GM18520 (cell line): ENCODE measurements around the gene KNDC1.

ENCODE experiments used
- ATAC-seq: cut with Tn5 transposase; IDR thresholded peaks from one replicate; pipeline ENCODE4 v1.9.1; 2021; ENCODE audit not compliant: unreplicated experiment

KNDC1 gene

DNA sequence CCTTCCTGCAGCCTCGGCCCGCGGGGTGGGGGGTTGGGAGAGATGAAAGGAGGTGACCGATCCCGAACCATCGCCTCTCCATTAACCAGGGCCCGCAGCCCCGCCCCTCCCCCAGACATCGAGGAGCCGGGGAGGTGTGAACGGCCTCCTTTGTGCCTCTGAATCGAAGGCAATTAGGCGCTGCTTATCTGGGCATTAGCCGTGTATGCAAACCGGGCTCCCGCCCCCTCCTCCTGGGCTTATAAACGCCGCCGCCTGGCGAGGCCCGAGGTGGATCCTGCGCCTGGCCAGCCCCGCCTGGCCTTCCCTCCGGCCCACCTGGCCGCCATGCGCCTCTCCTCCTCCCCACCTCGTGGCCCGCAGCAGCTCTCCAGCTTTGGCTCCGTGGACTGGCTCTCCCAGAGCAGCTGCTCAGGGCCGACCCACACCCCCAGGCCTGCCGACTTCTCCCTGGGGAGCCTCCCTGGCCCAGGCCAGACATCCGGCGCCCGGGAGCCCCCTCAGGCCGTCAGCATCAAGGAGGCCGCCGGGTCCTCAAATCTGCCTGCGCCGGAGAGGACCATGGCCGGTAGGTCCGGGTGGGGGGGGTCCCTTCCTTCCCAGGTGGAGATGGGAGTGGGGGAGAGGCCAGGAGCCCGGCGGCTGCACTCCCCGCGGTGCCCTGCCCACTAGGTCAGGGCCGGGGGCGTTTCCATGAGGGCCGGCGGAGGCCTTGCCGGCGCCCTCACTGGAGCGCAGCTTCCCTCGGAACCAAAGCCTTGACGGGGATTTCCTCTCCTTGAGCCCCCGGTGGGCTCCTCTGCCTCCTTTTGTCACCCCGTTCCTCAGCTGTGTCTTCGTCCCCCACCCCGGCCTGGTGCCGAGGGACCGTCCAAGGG is 77.8 kb downstream of the KNDC1 start, which contains the start of gene VENTX:
VENTX (plus strand) TSS at position 268 of the 878 bp plus-strand sequence; CDS start at position 328, 60 bp downstream.
- ATAC-seq: no peak

DNA sequence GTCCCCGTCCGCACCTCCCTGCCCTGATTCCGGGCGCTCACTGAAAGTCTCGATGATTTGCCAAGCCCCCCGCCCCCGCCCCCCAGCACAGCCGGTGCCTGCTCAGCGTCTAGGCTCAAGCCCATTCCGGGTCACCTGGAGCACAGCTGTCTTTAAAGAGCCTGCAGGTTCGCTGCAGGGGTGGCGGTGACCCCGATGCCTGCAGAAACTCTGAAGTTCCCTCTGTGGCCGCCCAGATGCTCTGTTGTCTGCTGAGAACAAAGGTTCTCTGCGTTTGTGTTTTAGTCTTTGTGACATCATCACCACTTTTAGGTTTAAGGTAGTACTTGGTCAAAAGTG is 78.4 kb downstream of the KNDC1 start:
- no peak for ATAC-seq

DNA sequence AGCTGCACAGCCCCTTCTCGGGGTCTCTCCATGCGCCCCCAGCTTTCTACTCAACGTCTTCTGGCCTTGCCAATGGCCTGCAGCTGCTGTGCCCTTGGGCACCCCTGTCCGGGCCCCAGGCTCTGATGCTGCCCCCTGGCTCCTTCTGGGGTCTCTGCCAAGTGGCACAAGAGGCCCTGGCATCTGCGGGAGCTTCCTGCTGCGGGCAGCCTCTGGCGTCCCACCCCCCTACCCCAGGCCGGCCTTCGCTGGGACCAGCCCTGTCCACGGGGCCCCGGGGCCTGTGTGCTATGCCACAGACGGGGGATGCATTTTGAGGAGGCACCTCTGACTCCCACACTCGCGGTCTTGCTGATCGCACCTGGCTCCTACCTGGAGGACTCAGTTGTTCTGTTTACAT is 80.0 kb downstream of the KNDC1 start:
- ATAC-seq: no peak

DNA sequence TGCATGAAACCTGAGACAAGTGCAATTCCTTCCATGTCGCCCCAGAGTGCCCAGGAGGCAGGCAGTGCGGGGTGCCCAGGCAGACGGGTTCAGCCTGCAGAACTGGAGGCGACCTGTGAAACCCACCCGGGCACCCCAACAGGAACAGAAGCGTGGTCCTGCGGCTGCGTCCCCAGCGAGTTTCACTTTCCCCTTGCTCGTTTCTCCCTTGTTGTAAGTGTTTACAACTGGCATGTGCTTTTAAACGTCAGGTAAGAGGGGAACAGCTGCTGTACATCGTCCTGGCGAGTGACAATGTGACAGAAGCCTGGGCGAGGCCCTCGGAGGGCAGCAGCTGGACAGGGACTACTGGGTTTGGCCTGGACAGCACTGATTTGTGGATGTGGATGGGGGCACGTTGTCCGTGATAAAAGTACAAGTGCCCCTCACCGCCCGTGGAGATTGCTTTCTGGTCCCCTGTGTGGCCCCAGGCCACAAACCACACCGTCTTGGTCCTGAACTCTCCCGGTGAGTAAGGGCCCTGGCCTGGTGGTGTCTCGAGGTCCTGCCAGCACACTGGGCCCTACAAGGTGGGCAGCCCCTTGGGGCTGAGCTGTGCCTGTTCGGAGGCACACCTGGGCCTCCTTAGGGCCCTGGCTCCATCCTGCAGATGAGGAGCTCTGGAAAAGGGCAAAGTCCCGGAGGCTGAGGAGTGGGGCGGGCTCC is 81.6 kb downstream of the KNDC1 start:
- no peak for ATAC-seq

DNA sequence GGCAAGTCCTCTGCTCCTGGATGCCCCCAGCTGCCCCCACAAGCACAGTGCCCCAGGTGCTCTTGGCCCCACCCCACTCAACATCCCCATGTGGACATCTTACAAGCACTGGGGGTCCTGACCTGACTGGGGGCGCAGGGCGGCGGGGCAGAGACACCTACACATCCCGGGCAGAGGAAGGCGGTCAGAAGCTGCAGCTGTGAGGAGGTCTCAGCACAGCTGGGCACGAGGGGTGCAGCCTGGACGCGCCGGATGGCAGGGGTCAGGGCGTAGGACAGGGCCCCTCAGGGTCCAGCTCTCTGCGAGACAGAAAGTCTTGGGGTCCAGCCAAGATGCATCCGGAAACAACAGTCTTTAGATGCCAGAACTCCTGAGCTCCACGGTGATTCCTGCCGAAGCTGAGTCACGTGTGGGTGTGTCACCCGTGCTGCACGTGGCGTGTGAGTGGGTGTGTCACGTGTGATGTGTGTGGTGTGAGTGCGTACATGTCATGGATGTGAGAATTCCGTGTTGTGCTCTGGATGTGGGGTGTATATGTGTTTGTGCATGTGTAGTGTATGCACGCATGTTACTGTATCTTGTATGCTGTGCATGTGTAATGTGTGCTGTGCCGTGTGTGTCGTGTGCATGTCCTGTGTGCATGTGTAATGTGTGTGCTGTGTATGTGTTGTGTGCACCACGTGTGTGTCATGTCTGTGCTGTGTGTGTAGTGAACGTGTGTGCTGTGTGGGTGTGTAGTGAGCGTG is 82.8 kb downstream of the KNDC1 start:
- no peak for ATAC-seq

DNA sequence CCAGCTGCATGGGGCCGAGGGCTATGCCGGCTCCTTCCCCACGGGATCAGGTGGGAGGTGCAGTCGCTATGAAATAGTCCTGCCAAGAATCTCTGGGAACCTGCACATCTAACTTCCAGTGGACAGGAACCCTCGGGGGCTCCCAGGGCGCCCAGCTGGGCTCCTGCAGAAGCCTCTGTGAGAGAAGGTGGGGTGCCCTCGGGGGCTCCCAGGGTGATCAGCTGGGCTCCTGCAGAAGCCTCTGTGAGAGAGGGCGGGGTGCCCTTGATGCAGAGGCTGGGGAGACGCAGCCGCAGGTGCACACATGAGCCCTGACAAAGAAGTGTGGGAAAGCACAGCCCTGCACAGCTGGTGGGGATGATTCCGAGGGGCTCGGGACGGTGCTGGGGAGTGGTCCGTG is 83.6 kb downstream of the KNDC1 start:
- ATAC-seq: no peak

DNA sequence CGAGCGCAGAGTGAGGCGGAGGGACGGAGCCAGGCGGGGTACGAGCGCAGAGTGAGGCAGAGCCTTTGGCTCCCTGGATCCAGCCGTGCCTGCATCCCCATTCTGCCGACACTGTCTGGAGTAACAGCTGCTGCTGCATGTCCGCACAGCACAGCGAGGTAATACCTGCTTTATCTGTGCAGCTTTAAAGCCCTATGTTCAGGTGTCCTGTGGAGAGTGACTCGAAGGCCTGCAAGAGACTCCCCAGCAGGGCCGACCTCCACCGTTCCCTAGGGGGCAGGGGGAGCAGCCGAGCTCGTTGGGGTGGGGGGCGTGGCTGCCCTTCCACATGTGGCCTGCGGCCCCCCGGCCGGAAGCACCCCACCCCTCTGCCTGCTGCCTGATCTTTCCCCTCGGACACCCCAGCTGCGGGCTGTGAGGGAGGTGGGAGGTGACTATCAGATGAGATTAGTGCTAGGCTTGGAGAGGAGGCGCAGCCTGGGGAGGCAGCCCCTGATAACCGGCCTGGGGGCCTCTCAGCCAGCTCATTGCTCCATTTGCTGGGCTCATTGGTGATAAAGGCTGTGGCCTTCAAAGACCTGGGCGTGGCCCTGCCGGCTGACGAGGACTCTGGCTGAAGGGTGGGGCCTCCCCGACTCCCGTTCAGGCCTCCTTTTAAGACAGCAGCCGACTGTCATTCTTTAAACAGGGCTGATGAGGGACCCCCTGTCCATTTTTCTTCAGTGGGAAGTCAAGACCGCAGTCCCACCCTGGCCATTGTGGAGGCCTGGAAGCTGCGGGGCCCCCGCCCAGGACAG is 85.6 kb downstream of the KNDC1 start:
- no peak for ATAC-seq

DNA sequence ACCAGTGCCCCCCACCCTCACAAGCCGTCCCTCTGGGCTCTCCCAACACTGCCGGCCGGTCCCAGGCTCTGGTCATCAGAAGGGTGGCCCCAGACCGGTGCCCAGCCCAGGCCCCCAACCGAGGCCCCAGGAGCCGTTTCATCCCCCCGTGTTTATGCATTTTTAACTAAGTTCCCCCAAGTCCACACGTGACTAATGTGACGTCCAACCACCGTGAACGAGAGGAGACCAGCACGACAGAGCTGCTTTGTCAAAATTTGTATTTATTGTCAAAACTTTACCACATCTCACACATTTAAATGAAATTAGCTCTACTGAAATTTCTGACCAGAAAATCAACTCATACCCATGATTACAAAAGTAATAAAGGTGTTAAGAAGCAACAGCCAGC is 86.2 kb downstream of the KNDC1 start:
- no peak for ATAC-seq

DNA sequence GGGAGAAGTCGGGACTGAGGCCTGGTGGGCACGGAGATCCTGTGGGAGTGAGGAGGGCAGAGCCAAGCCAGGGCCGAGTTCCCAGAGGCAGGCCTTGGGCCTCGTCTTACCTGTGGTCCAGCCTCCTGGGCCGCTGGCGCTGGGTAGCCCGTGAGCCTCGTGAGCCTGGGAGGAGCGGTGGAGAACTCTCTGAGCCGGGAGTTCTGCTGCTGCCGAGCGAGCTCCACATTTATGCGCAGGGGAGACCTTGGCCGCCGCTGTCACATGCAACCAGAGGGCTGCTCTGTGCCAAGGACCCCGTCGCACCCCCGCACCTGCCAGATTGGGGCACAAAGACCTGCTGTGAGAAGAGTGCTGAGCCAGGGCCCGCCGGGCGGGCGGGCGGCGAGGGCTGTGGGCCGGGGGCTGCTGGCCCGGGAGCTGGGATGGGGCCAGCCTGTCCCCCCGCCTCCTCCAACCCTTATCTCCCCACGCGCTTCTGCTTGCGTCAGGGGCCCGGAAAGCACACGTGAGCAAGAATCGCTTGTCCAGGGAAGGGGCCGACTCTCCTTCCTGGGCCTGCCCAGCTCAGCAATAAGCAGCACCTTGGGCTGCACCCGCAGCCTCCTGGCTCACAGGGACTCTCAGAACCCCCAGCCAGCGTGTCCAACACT is 87.8 kb downstream of the KNDC1 start:
- ATAC-seq: no peak

DNA sequence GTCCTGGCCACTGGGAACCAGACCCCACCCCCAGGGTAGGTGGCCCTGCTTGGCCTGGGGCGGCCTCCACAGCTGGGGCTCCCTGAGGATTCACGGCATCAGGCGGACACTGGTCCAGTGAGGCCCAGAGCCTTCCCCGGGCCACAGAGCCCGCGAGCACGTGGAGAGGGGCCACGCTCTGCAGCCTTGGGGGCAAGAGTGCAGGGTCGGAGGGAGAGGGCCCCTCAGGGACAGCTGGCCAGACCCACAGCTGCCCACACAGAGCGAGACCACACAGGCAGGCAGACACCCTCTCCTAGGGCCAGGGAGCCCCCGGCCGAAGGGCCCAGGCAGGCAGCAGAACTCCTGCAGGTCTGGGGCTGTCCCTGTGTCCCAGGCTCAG is 88.3 kb downstream of the KNDC1 start:
- no peak for ATAC-seq

DNA sequence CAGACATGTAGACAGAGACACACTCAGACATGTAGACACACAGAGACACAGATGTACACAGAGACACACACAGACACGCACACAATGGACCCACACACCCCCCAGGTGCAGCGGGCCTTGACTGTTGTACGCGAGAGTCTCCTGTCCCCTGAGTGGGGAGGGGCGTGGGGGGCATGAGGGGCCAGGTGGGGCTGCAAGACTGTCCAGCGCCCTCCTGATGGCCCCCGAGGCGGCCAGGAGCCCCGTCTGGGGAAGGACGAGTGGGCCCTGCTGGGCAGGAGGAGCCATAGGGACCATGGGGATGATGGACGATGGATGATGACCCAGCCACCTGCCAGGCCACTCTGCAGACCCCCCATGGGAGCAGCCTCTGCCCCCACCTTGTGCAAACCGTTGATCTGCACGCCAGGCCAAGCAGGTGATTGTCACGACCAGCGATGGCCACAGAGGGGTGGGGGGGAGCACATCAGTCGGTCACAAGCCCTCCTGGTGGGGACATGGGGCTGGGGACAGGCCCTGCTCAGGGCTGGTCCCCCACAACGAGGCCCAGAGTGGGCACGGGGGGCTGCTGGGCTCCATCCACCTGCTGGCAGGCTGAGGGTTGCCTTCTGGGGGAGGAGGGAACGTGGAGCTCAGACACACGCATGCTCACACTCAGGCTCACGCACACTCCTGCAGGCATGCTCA is 89.2 kb downstream of the KNDC1 start:
- ATAC-seq: no peak

DNA sequence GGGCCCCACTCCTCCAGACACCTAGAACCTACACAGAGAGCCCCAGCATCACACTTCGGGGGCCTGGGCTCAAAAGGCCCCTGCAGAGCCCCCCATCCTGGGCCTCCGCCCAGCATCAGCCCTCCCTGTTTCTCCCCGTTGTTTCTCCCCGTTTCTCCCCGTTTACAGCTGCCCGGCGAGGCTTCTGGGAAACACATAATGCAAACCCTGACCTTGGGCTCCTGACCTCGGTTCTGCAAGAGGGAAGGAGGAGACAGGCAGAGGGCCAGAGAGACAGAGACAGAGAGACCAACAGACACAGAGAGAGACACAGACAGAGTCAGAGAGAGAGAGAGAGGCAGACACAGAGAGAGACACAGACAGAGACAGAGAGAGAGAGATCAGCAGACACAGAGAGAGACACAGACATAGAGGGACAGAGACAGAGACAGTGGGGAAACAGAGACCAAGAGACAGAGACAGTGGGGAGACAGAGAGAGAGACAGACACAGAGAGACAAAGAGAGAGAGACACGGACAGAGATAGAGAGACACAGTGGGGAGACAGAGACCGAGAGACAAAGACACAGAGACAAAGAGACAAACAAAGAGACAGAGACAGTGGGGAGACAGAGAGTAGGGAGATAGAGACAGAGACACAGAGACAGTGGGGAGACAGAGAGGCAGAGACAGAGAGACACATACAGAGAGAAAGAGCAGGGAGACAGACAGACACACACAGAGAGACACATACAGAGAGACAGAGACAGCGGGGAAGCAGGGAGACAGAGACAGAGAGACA is 90.1 kb downstream of the KNDC1 start:
- no peak for ATAC-seq

DNA sequence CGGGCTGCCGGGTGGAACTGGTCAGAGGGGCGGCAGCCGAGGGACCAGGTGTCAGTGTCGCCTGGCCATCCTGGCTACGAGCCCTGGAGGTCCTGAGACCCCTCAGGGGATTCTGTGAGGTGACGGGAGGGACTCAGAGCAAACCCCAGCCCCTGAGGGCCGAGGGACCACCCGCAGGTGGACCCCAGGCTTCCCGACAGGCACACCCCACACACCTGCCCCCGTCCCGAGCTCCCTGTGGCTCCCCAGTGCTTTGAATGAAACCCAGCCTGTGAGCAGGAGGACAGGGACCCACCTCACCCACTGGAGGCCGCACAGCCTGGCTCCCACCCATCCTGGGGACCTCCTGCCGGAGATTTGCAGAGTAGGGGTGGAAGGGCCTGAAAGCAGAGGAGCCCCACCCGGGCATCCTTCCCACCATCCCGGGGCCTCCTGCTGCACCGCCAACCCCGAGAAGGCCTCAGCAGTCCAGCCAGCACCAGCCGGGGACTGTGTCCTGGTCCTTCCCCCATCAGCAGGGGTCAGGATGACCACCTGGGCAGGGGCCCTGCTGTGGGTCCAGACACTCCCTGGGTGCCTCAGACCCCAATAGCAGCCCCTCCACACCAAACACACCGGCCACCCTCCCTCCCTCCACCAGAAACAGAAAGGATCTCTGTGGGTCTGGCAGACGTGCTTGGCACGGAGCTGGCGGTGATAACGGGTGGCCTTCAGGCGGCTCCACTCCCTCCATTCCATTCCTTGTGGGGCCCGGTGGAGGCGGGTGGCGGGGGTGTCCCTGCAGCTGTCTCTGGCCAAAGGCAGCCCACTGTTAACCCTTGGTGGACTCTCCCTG is 91.6 kb downstream of the KNDC1 start:
- no peak for ATAC-seq

DNA sequence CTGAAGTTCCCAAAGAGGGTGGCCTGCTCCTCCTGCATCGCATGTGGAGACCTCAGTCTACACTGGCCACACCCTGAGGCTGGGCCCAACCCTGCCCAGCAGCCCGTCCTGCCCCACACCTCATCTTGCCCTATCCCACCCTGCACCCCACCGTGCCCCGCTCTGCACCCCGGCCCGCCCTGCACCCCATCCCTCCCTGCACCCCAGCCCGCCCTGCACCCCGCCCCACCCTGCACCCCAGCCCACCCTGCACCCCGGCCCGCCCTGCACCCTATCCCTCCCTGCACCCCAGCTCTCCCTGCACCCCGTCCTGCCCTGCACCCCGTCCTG is 92.2 kb downstream of the KNDC1 start:
- ATAC-seq: no peak

DNA sequence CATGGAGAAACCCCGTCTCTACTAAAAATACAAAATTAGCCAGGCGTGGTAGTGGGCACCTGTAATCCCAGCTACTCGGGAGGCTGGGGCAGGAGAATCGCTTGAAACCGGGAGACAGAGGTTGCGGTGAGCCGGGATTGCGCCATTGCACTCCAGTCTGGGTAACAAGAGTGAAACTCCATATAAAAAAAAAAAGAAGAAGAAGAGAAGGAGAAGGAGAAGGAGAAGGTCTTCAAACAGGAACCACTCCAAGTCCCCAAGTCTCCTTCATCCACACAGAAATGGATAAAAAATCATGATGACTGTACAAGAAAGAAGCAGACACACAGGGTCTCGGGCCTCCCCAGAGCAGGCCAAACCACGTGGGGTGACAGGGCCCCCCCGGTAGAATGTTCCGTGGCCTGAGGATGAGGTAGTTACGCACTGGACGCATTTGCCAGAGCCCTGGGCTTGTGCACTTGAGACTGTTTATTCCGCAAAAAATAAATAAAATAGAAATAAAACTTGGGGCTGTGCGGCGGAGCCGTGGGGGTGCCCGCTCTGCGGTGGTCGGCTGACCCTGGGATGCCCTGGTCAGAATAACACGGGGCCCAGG is 93.4 kb downstream of the KNDC1 start:
- ATAC-seq: no peak

DNA sequence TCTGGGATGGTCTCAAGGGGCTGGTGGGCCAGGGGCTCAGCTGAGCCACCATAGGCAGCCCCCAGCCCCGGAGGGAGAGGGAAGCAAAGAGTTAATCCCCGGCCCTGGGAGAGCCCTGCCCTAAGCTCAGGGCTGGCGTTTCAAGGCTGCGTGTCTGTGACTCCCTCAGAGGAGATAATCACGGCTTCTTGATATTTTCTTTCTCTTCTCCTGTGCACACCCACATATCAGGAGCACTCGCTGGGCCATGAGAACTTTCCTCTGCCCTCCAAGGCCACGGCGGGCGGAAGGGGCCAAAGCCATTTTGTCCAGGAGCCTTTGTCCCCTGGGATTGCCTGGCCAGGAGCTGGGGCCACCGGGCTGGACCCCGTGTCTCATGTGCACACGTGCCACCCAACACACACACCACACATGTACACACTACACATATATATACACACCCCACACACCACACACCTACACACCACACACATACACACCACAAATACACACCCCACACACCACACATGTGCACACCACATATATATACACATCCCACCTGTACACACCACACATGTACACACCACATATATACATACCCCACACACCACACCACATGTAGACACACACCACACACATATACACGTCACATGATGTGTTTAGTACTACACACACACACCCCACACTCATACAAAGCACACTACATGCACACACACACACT is 94.6 kb downstream of the KNDC1 start:
- no peak for ATAC-seq

DNA sequence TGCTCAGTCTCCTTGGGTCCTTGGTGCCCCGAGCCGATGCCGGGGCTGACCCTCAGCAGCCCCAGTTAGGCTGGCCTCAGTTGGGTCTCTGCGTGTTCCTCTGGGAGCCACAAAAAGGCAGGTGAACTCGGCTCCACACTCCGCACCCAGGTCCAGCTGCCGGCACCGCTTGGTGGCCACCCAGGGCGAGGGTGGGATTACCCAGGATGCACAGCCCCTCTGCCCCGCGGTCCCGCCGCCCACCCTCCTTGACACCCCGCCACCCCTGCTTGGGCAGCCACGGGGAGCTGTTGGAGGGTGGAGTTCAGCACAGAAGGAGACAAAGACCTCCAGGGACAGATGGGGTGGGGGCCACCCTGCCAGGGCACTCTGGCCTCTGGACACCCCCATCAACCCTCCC is 95.3 kb downstream of the KNDC1 start:
- ATAC-seq: no peak
